GM10266 (cell line): ENCODE results near the gene EPSTI1.

Source experiments
- DNase-seq: peaks from one replicate; pipeline ENCODE4 v3.0.0; 2012; ENCODE audit errors: extremely low spot score
- CTCF ChIP-seq: IDR thresholded peaks from 2 replicates; pipeline ENCODE4 v1.5.1; 2012; ENCODE audit warnings: mild to moderate bottlenecking, low read depth; ENCODE audit not compliant: control insufficient read depth, insufficient read depth; ENCODE audit errors: missing control alignments

Gene EPSTI1

GRCh38 chr13:42836930-42837690 is 154.9 kb downstream of the EPSTI1 start:
- TF ChIP-seq CTCF: peak; percentile 18
- DNase-seq: no peak
